Lung microvascular endothelial cell (primary cell): ENCODE data around the gene ARHGEF3. TPM values are rescaled to one million over a fixed set of nuclear protein-coding genes. Genes with fewer than 3 reads are reported as not detected.

ENCODE experiments used
- DNase-seq, 2 donors: peaks; one replicate each; pipeline versions ENCODE4 v3.0.0 to v3.0.0-alpha.2; 2010; ENCODE audit warnings: low read depth in 2 of 2
- total RNA-seq: library from RNA; depleted of rRNA; stranded (reverse); fragments of >200 nt; gene quantifications from 2 replicates; pipeline ENCODE4 v1.2.1, GENCODE V29; 2014

Gene ARHGEF3
- total RNA-seq, 1 donor from 2014 or later = 5.2 TPM

- DNase-seq = no peak
Observed at GRCh38 chr3:56822501-56822900, 20.8 kb upstream of the ARHGEF3 start.

- DNase-seq = no peak
Observed at GRCh38 chr3:56819016-56819809, 17.5 kb upstream of the ARHGEF3 start.

GRCh38 chr3:56818156-56818985 lies 16.6 kb upstream of the ARHGEF3 start:
- DNase-seq = no peak

- no peak for DNase-seq
Observed at GRCh38 chr3:56817646-56818045, 15.9 kb upstream of the ARHGEF3 start.

GRCh38 chr3:56816061-56816460 lies 14.3 kb upstream of the ARHGEF3 start:
- DNase-seq = no peak

- no peak for DNase-seq
Observed at GRCh38 chr3:56815589-56815988, 13.8 kb upstream of the ARHGEF3 start.

GRCh38 chr3:56813653-56813960 lies 11.9 kb upstream of the ARHGEF3 start:
- no peak for DNase-seq

GRCh38 chr3:56812754-56813652 lies 11.3 kb upstream of the ARHGEF3 start:
- DNase-seq = peak; percentile 42 to 68

GRCh38 chr3:56811546-56812202 lies 9.9 kb upstream of the ARHGEF3 start:
- no peak for DNase-seq

GRCh38 chr3:56810577-56811545 lies 9.1 kb upstream of the ARHGEF3 start:
- DNase-seq = no peak

- no peak for DNase-seq
Observed at GRCh38 chr3:56806407-56806806, 4.7 kb upstream of the ARHGEF3 start.

GRCh38 chr3:56802790-56803189 lies 1.0 kb upstream of the ARHGEF3 start:
- no peak for DNase-seq

- no peak for DNase-seq
Observed at GRCh38 chr3:56802378-56802745, 613 bp upstream of the ARHGEF3 start.

GRCh38 chr3:56800832-56801661 lies 702 bp downstream of the ARHGEF3 start:
- DNase-seq = peak in 1 of 2 donors; percentile 18

GRCh38 chr3:56800130-56800831 lies 1.5 kb downstream of the ARHGEF3 start:
- peak; percentile 24 to 57 for DNase-seq

GRCh38 chr3:56799251-56799882 lies 2.4 kb downstream of the ARHGEF3 start:
- DNase-seq = peak; percentile 81 to 82

- no peak for DNase-seq
Observed at GRCh38 chr3:56796996-56797395, 4.8 kb downstream of the ARHGEF3 start.

- peak in 1 of 2 donors; percentile 32 for DNase-seq
Observed at GRCh38 chr3:56796202-56796601, 5.5 kb downstream of the ARHGEF3 start.
